Tibial artery (tissue), 4 donors: ENCODE data around the gene NUAK2.

Experiments used
- DNase-seq, 2 donors: peaks; one replicate each; pipeline ENCODE4 v3.0.0-alpha.2; 2019
- H3K27ac ChIP-seq, 2 donors: fragments of 200-600 bp; sonication (generic) in 1 of 2; 1 replicate in 1 of 2; 2 replicates in 1 of 2; pipeline ENCODE4 v1.5.1; 2018 to 2019; ENCODE audit warnings: mild to moderate bottlenecking in 1 of 2
- H3K27me3 ChIP-seq, 2 donors: fragments of 200-600 bp; sonication (generic) in 1 of 2; one replicate each; pipeline versions ENCODE4 v1.5.1 to v1.6.0; 2016 to 2019
- H3K36me3 ChIP-seq, 3 donors: fragments of 200-600 bp; sonication (generic) in 2 of 3; one replicate each; pipeline ENCODE4 v1.5.1; 2016 to 2019; ENCODE audit warnings: mild to moderate bottlenecking in 2 of 3
- H3K4me1 ChIP-seq, 4 donors: fragments of 200-600 bp; sonication (generic) in 2 of 4; 1 replicate in 3 of 4; 2 replicates in 1 of 4; pipeline ENCODE4 v1.5.1; 2016 to 2019
- H3K4me3 ChIP-seq, 2 donors: fragments of 200-600 bp; sonication (generic) in 1 of 2; 1 replicate in 1 of 2; 2 replicates in 1 of 2; pipeline ENCODE4 v1.5.1; 2018 to 2019; ENCODE audit warnings: mild to moderate bottlenecking in 2 of 2
- H3K9me3 ChIP-seq, 3 donors: fragments of 200-600 bp; sonication (generic) in 1 of 3; one replicate each; pipeline ENCODE4 v1.5.1; 2016 to 2019
- intact Hi-C: fragments of 100-400 bp; cut with DNase I; formaldehyde crosslinking; loops from one replicate; pipeline ENCODE4 v1.15.0; 2023; ENCODE audit warnings: low total_unique reads
- TF ChIP-seq, protein P1 (sequence below), 2 experiments: fragments of 200-600 bp in 1 of 2; fragments of 450-650 bp in 1 of 2; IDR thresholded peaks; one replicate each; pipeline ENCODE4 v1.5.1; 2017 to 2019; ENCODE audit warnings: antibody characterized with exemption in 2 of 2, mild to moderate bottlenecking in 1 of 2, moderate library complexity in 1 of 2

Gene NUAK2

DNA sequence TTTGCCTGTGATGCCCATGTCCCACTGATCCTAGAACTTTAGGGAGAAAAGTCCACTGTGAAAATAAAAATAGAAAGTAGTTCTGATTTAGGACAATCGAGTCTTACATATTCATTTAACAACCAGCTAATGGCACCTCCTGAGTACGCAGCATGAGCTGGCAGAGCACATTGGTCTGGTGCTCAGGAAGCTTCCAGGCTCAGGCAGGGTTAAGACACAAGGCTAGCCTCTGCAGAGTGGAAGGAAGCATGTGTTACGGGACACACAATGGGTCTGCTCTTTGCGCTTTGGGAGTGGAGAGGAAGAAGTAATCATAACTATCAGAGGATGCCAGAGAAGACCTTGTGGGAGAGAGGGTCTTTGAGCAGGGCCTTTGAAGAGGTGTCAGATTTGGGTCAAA lies 39.3 kb upstream of the NUAK2 start:
- Histone ChIP-seq H3K27ac (no peak overlapping the region), H3K9me3 (no peaks in the 10 kb centered on the region), H3K4me3 (no peak overlapping the region), H3K27me3 (peaks cover 0 to 17% of the 10 kb centered on the region in 2 donors), H3K4me1 (no peaks in the 10 kb centered on the region), H3K36me3 (no peaks in the 10 kb centered on the region)
- TF ChIP-seq, protein P1, sequence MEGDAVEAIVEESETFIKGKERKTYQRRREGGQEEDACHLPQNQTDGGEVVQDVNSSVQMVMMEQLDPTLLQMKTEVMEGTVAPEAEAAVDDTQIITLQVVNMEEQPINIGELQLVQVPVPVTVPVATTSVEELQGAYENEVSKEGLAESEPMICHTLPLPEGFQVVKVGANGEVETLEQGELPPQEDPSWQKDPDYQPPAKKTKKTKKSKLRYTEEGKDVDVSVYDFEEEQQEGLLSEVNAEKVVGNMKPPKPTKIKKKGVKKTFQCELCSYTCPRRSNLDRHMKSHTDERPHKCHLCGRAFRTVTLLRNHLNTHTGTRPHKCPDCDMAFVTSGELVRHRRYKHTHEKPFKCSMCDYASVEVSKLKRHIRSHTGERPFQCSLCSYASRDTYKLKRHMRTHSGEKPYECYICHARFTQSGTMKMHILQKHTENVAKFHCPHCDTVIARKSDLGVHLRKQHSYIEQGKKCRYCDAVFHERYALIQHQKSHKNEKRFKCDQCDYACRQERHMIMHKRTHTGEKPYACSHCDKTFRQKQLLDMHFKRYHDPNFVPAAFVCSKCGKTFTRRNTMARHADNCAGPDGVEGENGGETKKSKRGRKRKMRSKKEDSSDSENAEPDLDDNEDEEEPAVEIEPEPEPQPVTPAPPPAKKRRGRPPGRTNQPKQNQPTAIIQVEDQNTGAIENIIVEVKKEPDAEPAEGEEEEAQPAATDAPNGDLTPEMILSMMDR (IDR thresholded peaks at IDR 0.05) = no peak
- intact Hi-C loops = no loop called here
- no peak for DNase-seq

DNA sequence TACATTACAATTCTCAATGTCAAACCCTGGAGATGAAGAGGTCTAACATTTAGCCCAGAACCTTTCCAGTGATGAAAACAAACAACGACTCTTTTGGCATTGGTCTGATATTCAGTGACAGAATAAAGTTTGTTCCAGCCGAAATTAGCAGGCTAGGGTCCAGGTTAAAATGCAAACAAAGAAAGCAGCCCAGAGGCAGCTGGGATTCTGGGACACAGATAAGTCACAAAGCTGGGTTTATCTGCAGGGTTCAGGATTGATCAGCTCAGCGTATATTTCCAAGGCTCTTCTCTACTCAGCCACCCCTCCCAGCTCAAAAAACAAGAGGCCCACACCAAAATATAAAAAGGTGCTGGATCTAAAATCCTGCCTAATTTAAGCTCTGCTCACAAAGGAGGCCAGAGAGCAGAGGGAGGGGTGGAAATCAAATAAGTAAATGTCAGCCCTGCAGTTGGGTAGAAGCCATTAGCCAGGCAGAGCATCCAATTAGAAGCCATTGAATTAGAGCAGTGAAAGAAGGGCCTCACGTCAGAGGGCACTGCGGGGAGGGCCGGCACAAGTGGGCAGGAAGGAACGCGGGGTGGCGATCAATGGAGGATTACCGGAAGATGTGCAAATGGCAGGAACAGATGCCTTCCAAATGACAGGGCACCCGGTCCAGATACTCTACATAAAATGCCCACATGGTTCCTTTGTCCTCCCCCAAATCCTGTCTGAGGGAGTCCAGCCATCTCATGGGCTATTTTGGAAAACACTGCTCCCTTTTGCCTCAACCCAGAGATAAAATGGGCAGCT lies 38.4 kb upstream of the NUAK2 start:
- peaks cover 0 to 19% of the 10 kb centered on the region in 2 donors for H3K27me3 ChIP-seq
- no peaks in the 10 kb centered on the region for H3K36me3 ChIP-seq
- peaks cover 0 to 2% (median 0%) of the 10 kb centered on the region in 4 donors for H3K4me1 ChIP-seq
- H3K9me3 ChIP-seq = no peaks in the 10 kb centered on the region
- H3K27ac ChIP-seq = no peak overlapping the region
- TF ChIP-seq, protein P1 (IDR thresholded peaks at IDR 0.05) = no peak
- H3K4me3 ChIP-seq = no peak overlapping the region
- intact Hi-C loops = no loop called here
- no peak for DNase-seq

DNA sequence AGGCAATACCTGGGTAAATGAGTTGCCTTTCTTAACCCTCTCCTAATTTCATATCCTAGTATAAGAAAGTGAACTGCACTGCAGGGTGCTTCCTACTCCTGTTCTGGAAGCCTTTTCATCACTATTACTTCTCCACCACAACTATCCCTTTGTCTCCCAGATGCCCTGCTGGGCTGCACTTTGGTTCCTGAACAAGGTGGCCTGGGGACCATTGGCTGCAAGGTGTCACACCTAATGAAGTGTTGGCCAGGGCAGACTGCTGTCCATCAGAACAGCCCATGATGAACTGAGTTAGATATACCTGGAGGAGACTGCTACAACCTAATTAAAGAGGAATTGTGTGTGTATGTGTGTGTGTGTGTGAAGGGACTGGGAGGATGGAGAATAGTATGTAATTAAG lies 37.0 kb upstream of the NUAK2 start:
- DNase-seq = no peak
- Histone ChIP-seq H3K27me3 (peaks cover 0 to 19% of the 10 kb centered on the region in 2 donors), H3K9me3 (no peaks in the 10 kb centered on the region), H3K27ac (no peak overlapping the region), H3K36me3 (no peaks in the 10 kb centered on the region), H3K4me3 (no peak overlapping the region), H3K4me1 (peaks cover 0 to 9% (median 0%) of the 10 kb centered on the region in 4 donors)
- TF ChIP-seq, protein P1 (IDR thresholded peaks at IDR 0.05) = no peak
- intact Hi-C loops = no loop called here

DNA sequence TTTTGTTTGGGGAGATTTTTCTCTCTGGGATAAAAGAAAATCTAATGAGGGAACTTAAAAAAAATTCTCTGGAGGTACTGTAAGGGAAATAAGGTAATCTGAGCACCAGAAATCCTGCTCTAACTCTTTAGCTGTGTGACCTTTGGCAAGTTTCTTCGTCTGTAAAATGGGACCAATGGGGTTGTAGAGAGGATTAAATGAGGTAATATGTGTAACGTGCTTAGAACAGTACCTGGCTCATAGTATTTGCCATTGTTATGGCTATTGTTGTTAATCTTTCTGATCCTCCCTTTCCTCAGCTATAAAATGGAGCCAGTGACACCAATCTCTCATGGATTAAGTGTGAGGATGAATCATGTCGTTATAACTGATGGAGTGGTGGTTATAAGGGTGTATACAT lies 36.0 kb upstream of the NUAK2 start:
- H3K9me3 ChIP-seq = no peaks in the 10 kb centered on the region
- H3K27ac ChIP-seq = no peak overlapping the region
- H3K4me3 ChIP-seq = no peak overlapping the region
- DNase-seq = no peak
- TF ChIP-seq, protein P1 (IDR thresholded peaks at IDR 0.05) = no peak
- H3K36me3 ChIP-seq = no peaks in the 10 kb centered on the region
- H3K27me3 ChIP-seq = peaks cover 0 to 19% of the 10 kb centered on the region in 2 donors
- intact Hi-C loops = no loop called here
- H3K4me1 ChIP-seq = peaks cover 0 to 9% (median 0%) of the 10 kb centered on the region in 4 donors

DNA sequence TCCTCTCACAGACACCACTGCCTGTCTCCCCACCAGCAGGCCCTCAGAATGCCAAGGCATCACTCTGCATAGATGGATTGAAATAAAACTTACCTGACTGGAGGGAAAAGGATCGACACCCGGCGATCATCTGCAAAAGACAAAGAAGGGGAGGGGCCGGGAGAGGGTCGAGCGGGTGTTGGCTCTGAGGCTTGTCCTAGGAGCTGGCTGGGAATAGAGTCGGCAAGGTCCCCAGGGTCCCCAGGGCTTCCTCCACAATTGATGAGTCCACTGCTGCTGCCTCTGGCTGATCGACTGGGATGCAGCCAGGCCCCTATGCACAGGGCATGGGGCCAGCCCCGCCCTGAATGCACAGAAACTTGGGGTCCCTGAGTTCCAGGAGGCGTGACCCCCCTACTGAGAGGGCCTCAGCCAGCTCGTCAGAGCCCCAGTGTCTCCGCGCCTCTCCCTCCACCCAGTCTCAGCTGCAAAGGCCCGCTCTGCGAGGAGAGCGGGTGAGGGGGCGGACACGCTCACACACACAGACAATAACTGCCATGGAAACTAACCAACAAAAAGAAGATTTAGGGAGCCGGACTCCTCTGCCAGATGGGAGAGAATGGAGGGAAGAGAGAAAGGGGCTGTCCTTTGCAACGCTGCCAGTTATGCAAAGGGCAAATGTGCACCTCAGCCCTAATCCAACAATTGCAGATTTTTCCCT lies 35.0 kb upstream of the NUAK2 start, which contains the start of gene KLHDC8A:
TSS of gene KLHDC8A (minus strand) at position 483 of the 700 bp plus-strand sequence. CDS start 13,318 bp downstream, outside the sequence.
- intact Hi-C loops = no loop called here
- H3K9me3 ChIP-seq = no peaks in the 10 kb centered on the region
- peaks cover 0 to 9% (median 0%) of the 10 kb centered on the region in 4 donors for H3K4me1 ChIP-seq
- H3K36me3 ChIP-seq = no peaks in the 10 kb centered on the region
- H3K27me3 ChIP-seq = peaks cover 0 to 19% of the 10 kb centered on the region in 2 donors
- no peak within 1 kb of the TSS for H3K27ac ChIP-seq
- no peak within 1 kb of the TSS for H3K4me3 ChIP-seq
- DNase-seq = no peak
- TF ChIP-seq, protein P1 (IDR thresholded peaks at IDR 0.05) = no peak
